B cell (primary cell): ENCODE results near the gene ZNF598. TPM values are rescaled to one million over a fixed set of nuclear protein-coding genes. Genes with fewer than 3 reads are reported as not detected.
A peak's percentile ranks its signal among the peaks of the same experiment; 100 is the strongest.

Source experiments
- ATAC-seq: fragments of 200-7000 bp; cut with Tn5 transposase; one replicate; pipeline ENCODE4 v1.10.0; 2021; ENCODE audit warnings: low read depth, mild to moderate bottlenecking, moderate number of reproducible peaks, moderate library complexity
- CTCF ChIA-PET: fragments of 350-600 bp; sonication (Branson Sonifier 250); formaldehyde crosslinking; loops from one replicate; lab custom pipeline; 2021; ENCODE audit warnings: antibody characterized with exemption, inconsistent platforms; lab: Charles Lee
- POLR2A ChIA-PET: fragments of 350-600 bp; sonication (Branson Sonifier 250); formaldehyde crosslinking; loops from one replicate; lab custom pipeline; 2021; ENCODE audit warnings: antibody characterized with exemption; lab: Charles Lee
- DNase-seq: peaks from one replicate; pipeline ENCODE4 v3.0.0; 2013
- H2AFZ ChIP-seq: 2 replicates; pipeline ENCODE4 v1.6.1; 2012; ENCODE audit warnings: mild to moderate bottlenecking, low read depth, low read length; ENCODE audit not compliant: insufficient read depth, poor library complexity, severe bottlenecking
- H3K27ac ChIP-seq, 2 donors: 1 replicate in 1 of 2; 2 replicates in 1 of 2; pipeline ENCODE4 v1.5.1; 2012 to 2013; ENCODE audit warnings: low read length in 2 of 2, mild to moderate bottlenecking in 2 of 2, moderate library complexity in 1 of 2
- H3K27me3 ChIP-seq, 4 experiments: fragments of 200-600 bp in 1 of 4; sonication (generic) in 1 of 4; replicated peaks in 1 of 4; 1 replicate in 2 of 4; 2 replicates in 2 of 4; pipeline versions ENCODE4 v1.6.1 to v1.7.0; 2013 to 2016; ENCODE audit warnings: low read length in 3 of 4, mild to moderate bottlenecking in 2 of 4, mixed read lengths in 1 of 4, moderate library complexity in 1 of 4; ENCODE audit not compliant: insufficient read depth in 4 of 4, control insufficient read depth in 3 of 4; ENCODE audit errors: control extremely low read depth in 1 of 4
- H3K36me3 ChIP-seq, 2 experiments: replicated peaks in 1 of 2; 1 replicate in 1 of 2; 2 replicates in 1 of 2; pipeline versions ENCODE4 v1.6.1 to v1.7.1; 2013; ENCODE audit warnings: low read length in 1 of 2; ENCODE audit not compliant: insufficient read depth in 2 of 2, control insufficient read depth in 1 of 2; ENCODE audit errors: control extremely low read depth in 1 of 2, extremely low read depth in 1 of 2
- H3K4me1 ChIP-seq, 2 donors: fragments of 200-600 bp in 1 of 2; sonication (generic) in 1 of 2; 1 replicate in 1 of 2; 2 replicates in 1 of 2; pipeline versions ENCODE4 v1.5.1 to v1.6.1; 2013 to 2017; ENCODE audit warnings: low read length in 2 of 2; ENCODE audit not compliant: control insufficient read depth in 2 of 2, insufficient read depth in 2 of 2
- H3K4me2 ChIP-seq: replicated peaks from 2 replicates; pipeline ENCODE3; 2012; ENCODE audit warnings: mild to moderate bottlenecking, low read depth, low read length; ENCODE audit not compliant: poor library complexity, severe bottlenecking
- H3K4me3 ChIP-seq, 5 experiments: fragments of 200-600 bp in 1 of 5; sonication (generic) in 1 of 5; 1 replicate in 3 of 5; 2 replicates in 2 of 5; pipeline versions ENCODE4 v1.5.1 to v1.7.0; 2011 to 2016; ENCODE audit warnings: low read length in 4 of 5, mild to moderate bottlenecking in 4 of 5, low read depth in 2 of 5, control low read depth in 1 of 5, moderate library complexity in 1 of 5; ENCODE audit not compliant: insufficient read depth in 1 of 5; ENCODE audit errors: control extremely low read depth in 1 of 5, extremely low read depth in 1 of 5
- H3K79me2 ChIP-seq: fragments of 200-600 bp; sonication (generic); one replicate; pipeline ENCODE4 v1.6.0; 2016; ENCODE audit warnings: low read length; ENCODE audit not compliant: control insufficient read depth, insufficient read depth
- H3K9ac ChIP-seq: fragments of 200-600 bp; sonication (generic); 2 replicates; pipeline ENCODE4 v1.6.1; 2017; ENCODE audit warnings: mild to moderate bottlenecking, low read length, moderate library complexity
- H3K9me3 ChIP-seq, 3 donors: one replicate each; pipeline versions ENCODE4 v1.6.1 to v1.7.1; 2013; ENCODE audit warnings: low read length in 2 of 3; ENCODE audit not compliant: control insufficient read depth in 2 of 3, insufficient read depth in 1 of 3; ENCODE audit errors: control extremely low read depth in 1 of 3
- H4K20me1 ChIP-seq: 2 replicates; pipeline ENCODE4 v1.6.0; 2012; ENCODE audit warnings: mild to moderate bottlenecking, low read length; ENCODE audit not compliant: insufficient read depth, control insufficient read depth, poor library complexity, severe bottlenecking
- H3K27ac Mint-ChIP-seq: one replicate; pipeline ENCODE4 v1.8.0; 2021; ENCODE audit warnings: mixed read lengths
- H3K27me3 Mint-ChIP-seq: one replicate; pipeline ENCODE4 v1.8.0; 2021; ENCODE audit warnings: mixed read lengths
- H3K4me1 Mint-ChIP-seq: one replicate; pipeline ENCODE4 v1.8.0; 2021; ENCODE audit warnings: mixed read lengths
- H3K4me3 Mint-ChIP-seq: one replicate; pipeline ENCODE4 v1.8.0; 2021; ENCODE audit warnings: mixed read lengths
- H3K9me3 Mint-ChIP-seq: one replicate; pipeline ENCODE4 v1.8.0; 2022; ENCODE audit warnings: mixed read lengths; ENCODE audit not compliant: insufficient read depth
- CTCF ChIP-seq: fragments of 200-600 bp; IDR thresholded peaks from one replicate; pipeline ENCODE4 v1.8.0; 2022; ENCODE audit warnings: antibody characterized with exemption, mild to moderate bottlenecking
- EZH2 ChIP-seq: IDR thresholded peaks from 2 replicates; pipeline ENCODE4 v1.6.1; 2012; ENCODE audit warnings: borderline replicate concordance, low read depth, mild to moderate bottlenecking, moderate library complexity, low read length; ENCODE audit not compliant: insufficient read depth, poor library complexity, severe bottlenecking
- WGBS: methylation state at CpG from one replicate; pipeline ENCODE4 v1.1.5; 2013; ENCODE audit warnings: missing lambda C conversion rate; ENCODE audit not compliant: insufficient coverage; 5-methylcytosine and 5-hydroxymethylcytosine counted together
- intact Hi-C: fragments of 100-400 bp; cut with micrococcal nuclease; formaldehyde crosslinking; loops from one replicate; pipeline ENCODE4 v1.10.0; 2022
- polyA plus RNA-seq: library from polyadenylated mRNA; depleted of rRNA; stranded (reverse); fragments of >200 nt; gene quantifications from 2 replicates; pipeline ENCODE4 v1.2.3, GENCODE V29; 2012
- total RNA-seq, 2 donors: library from RNA; stranded (reverse); fragments of 120-200 nt in 1 of 2; gene quantifications; 1 replicate in 1 of 2; 2 replicates in 1 of 2; pipeline versions ENCODE4 v1.2.3 to v1.2.4, GENCODE V29; 2013 to 2022

ZNF598 gene
- total and polyA plus RNA-seq, 2 donors (not counting 1 experiment from before 2014, with no cell fraction given), result 49.5 to 61.5 TPM

GRCh38 chr16:1991588-1991947 is 18.1 kb downstream of the ZNF598 start:
- DNase-seq, result no peak
- peak overlapping the region; percentile 53 for H3K9ac ChIP-seq
- no peaks in the 10 kb centered on the region for H3K27me3 Mint-ChIP-seq
- peak overlapping the region; percentile 0 for H2AFZ ChIP-seq
- H3K9me3 Mint-ChIP-seq, result no peaks in the 10 kb centered on the region
- H3K9me3 ChIP-seq, result peaks cover 0 to 13% (median 0%) of the 10 kb centered on the region in 3 donors
- no peaks in the 10 kb centered on the region for H3K79me2 ChIP-seq
- intact Hi-C loops, result loop anchor here (1.0 to 10.0 kb wide), 4 partner anchors 8 to 786 kb away; partner anchors contain the start of genes ELOB, MSRB1 and RPS2
- H3K4me3 Mint-ChIP-seq, result peak overlapping the region; percentile 91
- ATAC-seq, result no peak
- peak overlapping the region in 4 of 5 experiments; percentile 51 to 93 (median 69) for H3K4me3 ChIP-seq
- H3K27ac Mint-ChIP-seq, result peak overlapping the region; percentile 97
- H3K4me2 ChIP-seq, result peak overlapping the region; percentile 100
- peak overlapping the region; percentile 86 to 92 for H3K27ac ChIP-seq
- TF ChIP-seq EZH2 (no peak), CTCF (no peak)
- H3K4me1 Mint-ChIP-seq, result peaks cover 33% of the 10 kb centered on the region
- H3K4me1 ChIP-seq, result peaks cover 24 to 35% of the 10 kb centered on the region in 2 donors
- no peaks in the 10 kb centered on the region for H4K20me1 ChIP-seq
- ChIA-PET CTCF (interaction anchor here (1.2 to 5.5 kb wide), 4 partner anchors 13 to 163 kb away, joined by 3 to 32 read pairs (median 4); partner anchors contain the start of genes RPS2 and TRAF7), POLR2A (interaction anchor here (0.6 to 3.0 kb wide), 15 partner anchors 9 to 755 kb away, joined by 3 to 36 read pairs (median 5); partner anchors contain the start of genes ECI1, MSRB1, PDPK1 and RPS2)
- H3K36me3 ChIP-seq, result no peaks in the 10 kb centered on the region
- WGBS, result 10% methylated on average over 22 of the region's 22 CpGs
- no peaks in the 10 kb centered on the region for H3K27me3 ChIP-seq

GRCh38 chr16:1991135-1991551 is 18.5 kb downstream of the ZNF598 start:
- Mint-ChIP-seq H3K27me3 (no peaks in the 10 kb centered on the region), H3K4me1 (peaks cover 33% of the 10 kb centered on the region), H3K27ac (peak overlapping the region; percentile 97), H3K9me3 (no peaks in the 10 kb centered on the region), H3K4me3 (peak overlapping the region; percentile 91)
- ATAC-seq, result peak; percentile 54
- 0% methylated on average over 18 of the region's 18 CpGs for WGBS
- ChIA-PET POLR2A (interaction anchor here (0.6 to 3.0 kb wide), 13 partner anchors 8 to 260 kb away, joined by 3 to 36 read pairs (median 5); partner anchors contain the start of genes ECI1, MSRB1, RNF151 and RPS2), CTCF (interaction anchor here (0.6 to 5.5 kb wide), 6 partner anchors 13 to 451 kb away, joined by 3 to 32 read pairs (median 4); partner anchors contain the start of genes RPS2 and TRAF7)
- Histone ChIP-seq H3K4me3 (peak overlapping the region in 4 of 5 experiments; percentile 65 to 93 (median 69)), H3K4me2 (peak overlapping the region; percentile 100), H3K79me2 (no peaks in the 10 kb centered on the region), H3K4me1 (peaks cover 24 to 35% of the 10 kb centered on the region in 2 donors), H3K9ac (peak overlapping the region; percentile 90), H2AFZ (peak overlapping the region; percentile 56), H3K9me3 (peaks cover 0 to 13% (median 0%) of the 10 kb centered on the region in 3 donors), H3K27ac (peak overlapping the region; percentile 86 to 92), H3K36me3 (peaks cover 0 to under 1% of the 10 kb centered on the region in 2 experiments), H3K27me3 (no peaks in the 10 kb centered on the region), H4K20me1 (no peaks in the 10 kb centered on the region)
- TF ChIP-seq EZH2 (no peak), CTCF (no peak)
- intact Hi-C loops, result loop anchor here (1.0 to 10.0 kb wide), 4 partner anchors 8 to 786 kb away; partner anchors contain the start of genes ELOB, MSRB1 and RPS2
- peak; percentile 89 for DNase-seq
